PC-9 (cell line): ENCODE measurements around the gene FAM174B. TPM values are rescaled to one million over a fixed set of nuclear protein-coding genes. Genes with fewer than 3 reads are reported as not detected.

Source experiments
- BruUV-seq: library from RNA; stranded (reverse); fragments of 400-500 nt; replicated peaks from 2 replicates; lab custom pipeline; 2021; lab: Mats Ljungman, UMichigan
- CTCF ChIA-PET: fragments of 300-600 bp; sonication (Branson Sonifier 250); formaldehyde crosslinking; loops from one replicate; lab custom pipeline; 2022; ENCODE audit warnings: antibody characterized with exemption; lab: Charles Lee
- POLR2A ChIA-PET: fragments of 300-600 bp; sonication (Branson Sonifier 250); formaldehyde crosslinking; loops from one replicate; lab custom pipeline; 2022; ENCODE audit warnings: antibody characterized with exemption; ENCODE audit not compliant: unreplicated experiment; lab: Charles Lee
- DNase-seq, 2 experiments: peaks; one replicate each; pipeline versions ENCODE4 v3.0.0 to v3.0.0-alpha.2; 2015 to 2022; ENCODE audit warnings: mixed read lengths in 1 of 2
- H2AFZ ChIP-seq: fragments of 200-600 bp; sonication (generic); 2 replicates; pipeline ENCODE4 v1.8.1; 2017; ENCODE audit warnings: antibody characterized with exemption
- H3F3A ChIP-seq: fragments of 200-600 bp; sonication (generic); 2 replicates; pipeline ENCODE4 v1.8.1; 2017; ENCODE audit warnings: antibody characterized with exemption, mild to moderate bottlenecking, low read depth; ENCODE audit not compliant: insufficient read depth
- H3K27ac ChIP-seq: fragments of 200-600 bp; sonication (generic); 2 replicates; pipeline ENCODE4 v1.6.1; 2016; ENCODE audit warnings: mixed run types
- H3K27me3 ChIP-seq: fragments of 200-600 bp; sonication (generic); 2 replicates; pipeline ENCODE4 v1.6.1; 2016; ENCODE audit warnings: low read depth, mixed run types; ENCODE audit not compliant: insufficient read depth
- H3K36me3 ChIP-seq: fragments of 200-600 bp; sonication (generic); 2 replicates; pipeline ENCODE4 v1.6.1; 2016; ENCODE audit warnings: low read depth, mixed run types
- H3K4me1 ChIP-seq: fragments of 200-600 bp; sonication (generic); replicated peaks from 2 replicates; pipeline ENCODE4 v1.6.1; 2016; ENCODE audit warnings: mixed run types; ENCODE audit not compliant: insufficient read depth
- H3K4me2 ChIP-seq: fragments of 200-600 bp; sonication (generic); 2 replicates; pipeline ENCODE4 v1.6.1; 2017; ENCODE audit warnings: mixed run types
- H3K4me3 ChIP-seq: fragments of 200-600 bp; sonication (generic); 2 replicates; pipeline ENCODE4 v1.6.1; 2016; ENCODE audit warnings: mixed run types
- H3K79me2 ChIP-seq: fragments of 200-600 bp; sonication (generic); 2 replicates; pipeline ENCODE4 v1.6.1; 2017; ENCODE audit warnings: low read depth, mixed run types
- H3K9me2 ChIP-seq: fragments of 200-600 bp; sonication (generic); 2 replicates; pipeline ENCODE4 v1.8.1; 2017; ENCODE audit warnings: mild to moderate bottlenecking; ENCODE audit not compliant: insufficient read depth
- H3K9me3 ChIP-seq: fragments of 200-600 bp; sonication (generic); 2 replicates; pipeline ENCODE4 v1.8.1; 2016; ENCODE audit warnings: low read depth; ENCODE audit not compliant: insufficient read depth
- H4K20me1 ChIP-seq: fragments of 200-600 bp; sonication (generic); 2 replicates; pipeline ENCODE4 v1.8.1; 2017; ENCODE audit not compliant: insufficient read depth
- CTCF ChIP-seq: fragments of 200-600 bp; sonication (generic); conservative IDR thresholded peaks from 2 replicates; pipeline ENCODE4 v1.6.1; 2017; ENCODE audit warnings: mixed run types, antibody characterized with exemption, mild to moderate bottlenecking, moderate library complexity
- EZH2 ChIP-seq: fragments of 200-600 bp; sonication (generic); IDR thresholded peaks from 2 replicates; pipeline ENCODE4 v1.8.0; 2017; ENCODE audit warnings: antibody characterized with exemption, low read depth
- intact Hi-C: fragments of 100-400 bp; cut with micrococcal nuclease; formaldehyde crosslinking; loops from one replicate; pipeline ENCODE4 v1.10.0; 2022; ENCODE audit not compliant: unreplicated experiment
- total RNA-seq: library from RNA; stranded (reverse); gene quantifications from 2 replicates; pipeline ENCODE4 v1.2.3, GENCODE V29; 2021

The FAM174B gene
- total RNA-seq, 1 experiment from 2014 or later = 90.3 TPM

GRCh38 chr15:92667970-92668485 is 12.5 kb upstream of the FAM174B start:
- Histone ChIP-seq H2AFZ (no peak overlapping the region), H4K20me1 (no peaks in the 10 kb centered on the region), H3K9me2 (no peaks in the 10 kb centered on the region), H3K4me3 (no peak overlapping the region), H3K4me2 (peak overlapping the region; percentile 48), H3K36me3 (no peaks in the 10 kb centered on the region), H3K9me3 (no peaks in the 10 kb centered on the region), H3F3A (peaks cover 6% of the 10 kb centered on the region; the same call in 1 of the 2 replicates), H3K79me2 (no peaks in the 10 kb centered on the region), H3K27ac (0 out of 2 replicates have a peak overlapping the region, but pooled peaks have one; percentile 31), H3K4me1 (peaks cover 33% of the 10 kb centered on the region), H3K27me3 (no peaks in the 10 kb centered on the region)
- TF ChIP-seq CTCF = no peak
- no peak for TF ChIP-seq EZH2
- ChIA-PET CTCF (no interaction called here), POLR2A (no interaction called here)
- intact Hi-C loops = no loop called here
- no peak for DNase-seq
- no TSS peak for BruUV-seq

GRCh38 chr15:92667287-92667904 is 11.8 kb upstream of the FAM174B start:
- Histone ChIP-seq H3F3A (peaks cover 12% of the 10 kb centered on the region; the same call in 1 of the 2 replicates), H3K9me2 (no peaks in the 10 kb centered on the region), H3K27ac (0 out of 2 replicates have a peak overlapping the region, but pooled peaks have one; percentile 31), H3K4me2 (peak overlapping the region; percentile 48), H3K9me3 (no peaks in the 10 kb centered on the region), H4K20me1 (no peaks in the 10 kb centered on the region), H3K79me2 (no peaks in the 10 kb centered on the region), H3K36me3 (no peaks in the 10 kb centered on the region), H2AFZ (peak overlapping the region; percentile 36; the same call in 1 of the 2 replicates), H3K4me1 (peaks cover 39% of the 10 kb centered on the region), H3K4me3 (no peak overlapping the region), H3K27me3 (no peaks in the 10 kb centered on the region)
- ChIA-PET POLR2A (no interaction called here), CTCF (interaction anchor here (0.9 kb wide), 1 partner anchor 146 kb away, joined by 3 read pairs; no protein-coding TSS in a partner anchor)
- intact Hi-C loops = no loop called here
- no peak for DNase-seq
- BruUV-seq = no TSS peak
- TF ChIP-seq EZH2 = no peak
- TF ChIP-seq CTCF = no peak

GRCh38 chr15:92666780-92667179 is 11.2 kb upstream of the FAM174B start:
- no peaks in the 10 kb centered on the region for H4K20me1 ChIP-seq
- CTCF ChIA-PET = interaction anchor here (0.9 kb wide), 1 partner anchor 145 kb away, joined by 3 read pairs; no protein-coding TSS in a partner anchor
- no peaks in the 10 kb centered on the region for H3K9me2 ChIP-seq
- POLR2A ChIA-PET = no interaction called here
- BruUV-seq = no TSS peak
- H3F3A ChIP-seq = peaks cover 19% of the 10 kb centered on the region; the same call in 1 of the 2 replicates
- no peaks in the 10 kb centered on the region for H3K79me2 ChIP-seq
- H3K36me3 ChIP-seq = no peaks in the 10 kb centered on the region
- H3K4me2 ChIP-seq = peak overlapping the region; percentile 48
- TF ChIP-seq CTCF = no peak
- no peak for TF ChIP-seq EZH2
- H2AFZ ChIP-seq = 0 out of 2 replicates have a peak overlapping the region, but pooled peaks have one; percentile 36
- H3K4me3 ChIP-seq = no peak overlapping the region
- H3K27me3 ChIP-seq = no peaks in the 10 kb centered on the region
- no peak for DNase-seq
- no peaks in the 10 kb centered on the region for H3K9me3 ChIP-seq
- peaks cover 45% of the 10 kb centered on the region for H3K4me1 ChIP-seq
- intact Hi-C loops = no loop called here
- no peak overlapping the region for H3K27ac ChIP-seq
